DOHH2 (cell line): Measurements from ENCODE around the gene GCNA.

Experiments used
- EZH2phosphoT487 ChIP-seq: fragments of 200-600 bp; sonication (generic); IDR thresholded peaks from 2 replicates; pipeline ENCODE4 v1.6.1; 2017; ENCODE audit warnings: borderline replicate concordance, mild to moderate bottlenecking, antibody characterized with exemption, low read length, moderate library complexity, mixed read lengths
- TF ChIP-seq, protein P1 (sequence below): fragments of 200-600 bp; sonication (generic); IDR thresholded peaks from one replicate; pipeline ENCODE4 v1.5.1; 2014; ENCODE audit warnings: antibody characterized with exemption, mild to moderate bottlenecking, low read depth, low read length; ENCODE audit not compliant: poor library complexity, severe bottlenecking

DNA sequence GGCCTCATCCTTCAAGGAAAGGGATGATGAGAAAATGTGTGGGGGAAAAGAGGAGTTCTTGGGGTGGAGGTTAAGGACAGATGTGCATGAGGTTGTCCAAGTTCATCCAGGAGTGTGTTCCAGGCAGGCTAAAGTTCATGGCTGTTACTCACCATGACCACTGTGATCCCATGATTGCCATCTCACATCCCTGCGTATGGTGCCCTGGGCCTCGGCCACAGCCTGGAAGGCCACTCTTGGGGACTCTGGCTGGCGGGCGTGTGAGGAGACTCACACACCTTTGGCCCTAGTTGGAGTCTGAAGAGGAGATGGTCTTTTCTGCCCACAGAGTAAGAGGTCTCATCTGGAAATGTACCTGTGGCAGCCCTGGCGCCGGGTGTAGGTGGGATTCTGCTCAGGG lies 81.7 kb downstream of the GCNA start:
- TF ChIP-seq, protein P1, sequence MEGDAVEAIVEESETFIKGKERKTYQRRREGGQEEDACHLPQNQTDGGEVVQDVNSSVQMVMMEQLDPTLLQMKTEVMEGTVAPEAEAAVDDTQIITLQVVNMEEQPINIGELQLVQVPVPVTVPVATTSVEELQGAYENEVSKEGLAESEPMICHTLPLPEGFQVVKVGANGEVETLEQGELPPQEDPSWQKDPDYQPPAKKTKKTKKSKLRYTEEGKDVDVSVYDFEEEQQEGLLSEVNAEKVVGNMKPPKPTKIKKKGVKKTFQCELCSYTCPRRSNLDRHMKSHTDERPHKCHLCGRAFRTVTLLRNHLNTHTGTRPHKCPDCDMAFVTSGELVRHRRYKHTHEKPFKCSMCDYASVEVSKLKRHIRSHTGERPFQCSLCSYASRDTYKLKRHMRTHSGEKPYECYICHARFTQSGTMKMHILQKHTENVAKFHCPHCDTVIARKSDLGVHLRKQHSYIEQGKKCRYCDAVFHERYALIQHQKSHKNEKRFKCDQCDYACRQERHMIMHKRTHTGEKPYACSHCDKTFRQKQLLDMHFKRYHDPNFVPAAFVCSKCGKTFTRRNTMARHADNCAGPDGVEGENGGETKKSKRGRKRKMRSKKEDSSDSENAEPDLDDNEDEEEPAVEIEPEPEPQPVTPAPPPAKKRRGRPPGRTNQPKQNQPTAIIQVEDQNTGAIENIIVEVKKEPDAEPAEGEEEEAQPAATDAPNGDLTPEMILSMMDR: no peak
- TF ChIP-seq EZH2phosphoT487: no peak
